ENCODE measurements around the gene ANKH.
"Not testable (repeated sequence)": the region's sequence is repeated elsewhere in the genome, so short reads cannot be mapped to it uniquely, and the experiment has no call there.

The ANKH gene

DNA sequence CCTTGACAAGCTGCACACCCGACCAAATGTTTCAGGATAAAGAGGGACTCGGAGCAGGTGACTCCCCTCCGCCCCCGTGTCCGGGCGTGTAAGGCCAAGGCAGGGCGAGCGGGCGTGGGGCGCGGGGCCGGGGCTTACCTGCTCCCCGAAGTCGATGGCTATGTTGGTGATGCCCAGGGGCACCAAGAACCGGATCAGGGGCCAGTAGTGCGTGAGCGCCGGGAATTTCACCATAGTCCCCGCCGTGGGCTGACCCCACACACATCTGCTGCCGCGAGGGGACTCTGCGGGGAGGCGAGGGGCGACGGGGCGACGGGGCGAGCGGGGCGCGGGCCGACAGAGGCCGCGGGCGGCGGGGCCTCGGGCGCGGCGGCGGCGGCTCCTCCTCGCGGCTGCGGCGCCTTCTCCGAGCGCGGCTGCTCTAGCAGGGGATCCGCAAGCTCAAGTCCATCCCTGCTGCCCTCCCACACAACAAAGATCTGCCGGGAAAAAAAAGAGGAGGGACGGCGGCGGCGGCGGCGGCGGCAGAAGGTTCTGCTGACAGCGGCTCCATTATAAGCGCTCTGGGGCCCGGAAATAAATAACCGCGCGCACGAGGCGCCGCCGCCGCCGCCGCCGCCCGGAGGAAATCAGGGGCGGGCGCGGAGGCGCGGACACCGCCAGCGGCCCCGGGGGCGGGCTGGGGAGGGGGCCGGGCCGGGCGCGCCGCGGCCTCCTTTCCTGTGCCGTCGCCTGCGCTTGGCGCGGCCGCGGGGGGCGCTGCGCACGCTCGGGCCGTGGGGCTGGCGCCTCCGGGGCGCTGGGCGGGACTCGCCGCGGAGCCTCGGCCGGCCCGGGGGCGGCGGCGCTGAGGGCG, at the start of gene ANKH:
Gene ANKH, minus strand, starts transcription at position 565 of the 856 bp plus-strand sequence. Its CDS starts 331 bp downstream, at position 234.
- DNase-seq: no peak

DNA sequence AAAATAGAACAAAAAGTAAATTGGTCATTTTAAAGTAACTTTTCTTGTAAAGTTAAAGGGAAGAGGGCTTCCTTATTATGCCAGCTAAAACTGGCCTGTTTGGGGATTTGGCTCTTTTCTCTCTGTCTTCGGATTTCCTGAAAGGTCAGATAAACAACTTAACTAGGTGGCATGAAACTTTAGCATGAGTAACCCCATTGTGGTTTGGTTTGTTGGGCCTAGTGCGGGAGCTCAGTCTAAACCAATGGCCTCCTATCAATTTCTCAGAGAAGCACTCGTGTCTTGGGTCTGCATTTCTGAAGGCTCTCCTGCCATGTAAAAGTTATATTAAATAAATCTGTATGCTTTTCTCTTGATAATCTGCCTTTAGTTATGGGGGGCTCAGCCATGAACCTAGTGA, 48.5 kb upstream of the ANKH start:
- no peak for DNase-seq

DNA sequence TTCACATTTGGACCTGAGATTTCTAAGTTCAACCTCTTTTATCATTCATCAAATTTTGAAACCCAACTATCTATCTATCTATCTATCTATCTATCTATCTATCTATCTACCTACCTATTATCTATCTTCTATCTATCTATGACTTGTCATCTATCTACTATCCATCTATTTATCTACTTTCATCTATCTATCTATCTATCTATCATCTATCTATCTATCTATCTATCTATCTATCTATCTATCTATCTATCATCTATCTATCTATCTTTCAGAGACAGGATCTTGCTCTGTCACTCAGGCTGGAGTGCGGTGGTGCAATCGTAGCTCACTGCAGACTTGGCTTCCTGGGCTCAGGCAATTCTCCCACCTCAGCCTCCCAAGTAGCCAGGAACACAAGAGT, 47.5 kb upstream of the ANKH start:
- DNase-seq: not testable (repeated sequence)

DNA sequence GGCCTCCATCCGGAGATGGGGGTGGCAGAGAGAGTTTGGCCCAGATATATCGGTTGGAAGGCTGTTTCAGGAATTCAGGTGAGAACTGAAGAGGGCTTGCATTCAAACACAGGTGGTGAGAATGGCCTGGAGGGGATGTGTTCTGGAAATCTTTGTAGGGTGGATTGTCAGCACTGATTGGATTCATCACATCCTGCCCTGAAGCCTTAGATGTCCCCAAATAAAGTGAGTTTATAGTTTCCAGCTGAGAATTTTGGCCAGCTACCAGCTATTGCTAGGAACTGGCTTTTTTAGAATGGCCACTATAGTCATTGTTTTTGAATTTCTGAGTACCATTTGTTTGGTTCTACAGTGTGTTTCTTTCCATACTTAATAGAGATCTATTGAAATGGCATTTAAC, 46.1 kb upstream of the ANKH start:
- no peak for DNase-seq

DNA sequence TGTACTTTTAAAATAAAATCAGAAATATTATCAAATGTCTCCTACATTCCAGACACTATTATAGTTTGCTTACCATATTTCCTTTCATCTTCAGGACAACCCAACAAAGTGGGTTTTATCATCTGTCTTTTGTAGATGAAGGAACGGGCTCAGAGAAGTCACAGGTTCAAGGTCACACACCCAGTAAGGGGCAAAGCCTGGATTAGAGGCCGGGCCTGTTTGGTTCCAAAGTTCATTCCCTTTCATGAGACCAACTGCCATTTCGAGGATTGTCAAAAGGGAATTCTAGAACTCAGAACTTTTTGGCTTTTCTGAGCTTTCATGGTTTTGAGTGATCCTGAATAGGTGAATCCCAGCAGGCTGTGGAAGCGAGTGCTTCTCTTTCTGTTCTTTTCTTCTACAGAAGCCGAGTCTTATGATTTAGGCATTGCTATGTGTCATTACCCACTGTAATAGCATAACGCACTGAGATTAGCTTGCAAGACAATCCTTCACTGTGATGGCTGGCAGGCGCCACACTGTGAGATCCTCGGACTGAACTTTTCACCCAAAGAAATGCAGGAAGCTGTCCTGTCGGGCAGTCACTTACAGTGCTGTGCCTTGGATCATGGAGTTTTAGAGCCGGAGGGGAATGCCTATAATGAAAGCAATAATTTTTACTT, 43.8 kb upstream of the ANKH start:
- DNase-seq: no peak

DNA sequence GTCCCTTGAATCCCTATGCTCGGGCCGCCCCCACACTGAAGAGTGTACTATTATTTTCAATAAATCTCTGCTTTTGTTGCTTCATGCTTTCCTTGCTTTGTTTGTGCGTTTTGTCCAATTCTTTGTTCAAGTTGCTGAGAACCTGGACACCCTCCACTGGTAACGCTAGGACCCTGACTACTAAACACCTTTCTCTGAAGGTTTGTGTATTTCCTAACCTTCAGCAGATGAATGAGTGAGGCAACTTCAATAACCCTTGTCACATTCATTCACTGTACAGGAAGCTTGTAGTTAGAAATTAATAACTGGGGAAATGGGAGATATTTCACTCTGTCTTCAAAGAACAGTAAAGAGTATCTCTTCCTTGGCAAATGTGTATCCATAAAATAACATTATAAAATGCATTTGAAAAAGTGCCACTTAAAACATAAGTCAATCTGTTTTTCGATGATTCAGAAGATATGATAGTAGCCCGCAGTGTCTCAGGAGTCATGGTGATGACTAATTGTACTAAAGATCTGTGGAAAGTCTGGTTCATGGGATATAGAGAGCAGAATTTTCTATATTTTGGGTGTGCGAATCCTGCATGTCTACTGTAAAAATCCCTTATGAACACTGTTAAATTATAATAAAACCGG, 43.2 kb upstream of the ANKH start:
- DNase-seq: no peak

DNA sequence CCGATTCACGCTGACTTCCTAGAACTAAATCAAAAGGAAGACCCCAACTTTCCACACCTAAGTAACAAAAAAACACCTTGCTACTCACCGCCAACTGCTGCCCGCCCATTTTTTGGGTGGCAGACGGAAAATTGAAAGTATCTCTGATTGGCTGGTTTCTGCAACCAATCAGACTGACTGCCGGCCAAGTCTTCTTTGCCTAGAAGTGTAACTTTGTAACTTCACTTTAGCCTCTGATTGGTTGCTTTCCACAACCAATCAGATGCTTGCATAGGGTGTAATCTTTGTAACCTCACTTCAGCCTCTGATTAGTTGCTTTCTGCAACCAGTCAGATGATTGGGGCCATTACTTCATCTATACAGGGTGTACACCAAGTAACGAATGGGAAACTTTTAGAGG, 42.6 kb upstream of the ANKH start:
- DNase-seq: no peak

DNA sequence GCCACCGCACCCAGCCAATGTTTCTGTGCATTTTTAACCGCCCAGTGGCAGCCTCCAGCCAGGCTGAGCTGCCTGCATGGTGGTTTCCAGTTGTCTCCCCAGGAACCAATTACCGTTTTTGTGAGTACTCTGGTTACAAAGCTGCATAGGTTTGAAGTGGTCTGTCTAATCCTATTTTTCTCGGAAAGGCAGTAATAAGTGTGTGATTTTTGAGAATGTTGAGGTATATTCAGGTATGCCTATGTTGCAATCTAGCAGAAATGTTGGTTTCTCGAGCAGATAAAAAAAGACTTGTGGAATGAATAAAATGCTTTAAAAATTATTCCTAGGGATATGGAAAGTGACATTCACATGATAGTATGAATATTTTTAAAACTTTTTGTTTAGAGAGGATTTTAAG, 41.5 kb upstream of the ANKH start:
- DNase-seq: no peak

DNA sequence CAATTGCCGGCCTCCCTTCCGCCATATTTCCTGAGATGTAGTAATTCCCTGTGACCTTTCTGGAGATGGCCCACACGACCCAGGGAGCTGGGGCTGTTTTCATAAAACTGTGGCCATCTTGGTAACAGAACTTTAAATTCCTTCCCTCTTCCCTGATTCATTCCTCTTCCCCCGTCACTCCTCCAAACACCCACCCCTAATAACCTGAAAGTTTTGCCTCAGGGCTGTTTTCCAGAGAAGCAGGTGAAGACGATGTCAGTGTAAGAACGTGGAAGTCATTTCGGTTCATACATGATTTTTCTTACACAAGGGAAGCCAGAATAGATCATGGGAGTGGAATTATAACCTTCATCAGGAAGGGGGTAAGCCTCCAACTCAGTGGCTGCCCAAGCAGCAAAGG, 40.6 kb upstream of the ANKH start:
- DNase-seq: no peak

DNA sequence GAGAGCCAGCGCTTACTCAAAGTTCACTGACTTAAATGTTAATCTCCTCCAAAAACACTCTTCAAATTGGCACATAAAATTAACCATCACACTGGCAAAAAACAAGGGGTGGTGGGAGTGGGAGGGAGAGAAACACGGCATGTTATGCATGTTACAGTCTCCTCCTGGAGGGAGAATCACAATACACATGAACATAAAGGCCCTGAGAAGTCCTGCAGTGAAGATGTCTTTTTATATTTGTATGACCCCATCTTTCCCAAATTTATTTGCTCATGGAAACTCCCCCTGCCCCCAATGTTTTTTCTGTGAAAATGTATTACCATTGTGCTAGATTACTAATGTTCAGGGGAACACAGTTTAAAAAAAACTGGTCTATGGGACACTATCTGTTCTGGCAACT, 37.8 kb upstream of the ANKH start:
- no peak for DNase-seq

DNA sequence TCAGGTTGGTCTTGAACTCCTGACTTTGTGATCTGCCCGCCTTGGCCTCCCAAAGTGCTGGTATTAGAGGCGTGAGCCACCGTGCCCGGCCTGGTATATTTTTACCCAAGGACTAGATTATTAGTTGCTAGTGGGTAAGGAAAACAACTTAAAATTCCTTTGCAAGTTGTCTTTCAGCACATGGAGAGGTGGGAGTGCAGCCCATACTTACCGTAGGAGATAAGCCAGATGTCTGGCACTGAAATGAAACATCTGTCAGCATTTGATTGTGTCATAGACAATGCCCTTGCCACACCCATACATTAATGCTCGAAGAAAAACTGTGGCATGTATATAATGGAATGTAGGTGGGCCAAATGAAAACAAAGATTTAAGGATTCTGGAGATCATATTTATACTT, 36.6 kb upstream of the ANKH start:
- no peak for DNase-seq

DNA sequence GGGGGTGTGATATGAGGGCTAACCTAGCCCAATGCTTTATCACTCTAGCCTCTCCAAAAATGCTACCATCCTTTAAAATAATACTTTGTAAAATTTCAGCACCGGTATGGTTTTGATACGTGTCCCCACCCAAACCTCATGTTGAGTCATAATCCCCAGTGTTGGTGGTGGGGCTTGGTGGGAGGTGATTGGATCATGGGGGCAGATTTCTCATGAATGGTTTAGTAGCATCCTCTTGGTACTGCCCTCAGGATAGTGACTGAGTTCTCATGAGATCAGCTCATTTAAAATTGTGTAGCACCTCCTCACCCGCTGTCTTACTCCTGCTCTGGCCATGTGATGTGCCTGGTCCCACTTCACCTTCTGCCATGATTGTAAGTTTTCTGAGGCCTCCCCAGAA, 35.0 kb upstream of the ANKH start:
- DNase-seq: no peak

DNA sequence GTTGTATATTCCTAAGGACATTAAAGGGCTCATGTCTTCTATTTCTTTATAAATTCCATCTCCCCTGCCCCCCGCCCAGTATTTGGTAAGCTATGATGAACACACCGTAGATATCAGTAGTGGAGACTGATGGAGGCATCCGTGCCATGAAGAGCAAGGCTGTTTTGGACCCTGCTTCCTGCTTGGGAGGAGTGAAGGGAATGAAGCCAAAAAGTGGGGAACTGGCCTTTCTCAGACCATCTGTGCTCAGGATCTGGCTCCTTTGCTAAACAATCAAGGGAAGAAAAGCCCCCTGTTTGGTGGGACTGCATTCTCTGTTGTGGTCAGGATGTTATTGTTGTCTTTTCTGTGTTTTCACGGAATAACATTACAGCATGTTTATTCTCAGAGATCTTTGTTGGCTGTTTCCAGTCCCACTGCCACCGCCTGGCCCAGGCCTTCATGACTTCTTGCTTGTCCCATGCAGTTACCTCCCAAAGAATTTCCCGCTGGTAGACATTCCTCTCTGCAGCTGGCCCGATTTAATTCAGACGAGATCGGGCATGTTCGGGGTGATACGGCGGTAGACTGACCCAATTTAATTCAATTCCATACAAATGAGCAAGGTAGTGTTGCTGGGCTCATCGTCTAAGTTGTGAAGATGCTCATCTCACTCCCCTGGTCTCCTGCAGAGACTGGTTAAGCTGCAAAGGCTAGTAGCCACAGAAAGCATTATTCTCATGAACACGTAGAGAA, 31.4 kb upstream of the ANKH start:
- peak; percentile 5 to 67 for DNase-seq

DNA sequence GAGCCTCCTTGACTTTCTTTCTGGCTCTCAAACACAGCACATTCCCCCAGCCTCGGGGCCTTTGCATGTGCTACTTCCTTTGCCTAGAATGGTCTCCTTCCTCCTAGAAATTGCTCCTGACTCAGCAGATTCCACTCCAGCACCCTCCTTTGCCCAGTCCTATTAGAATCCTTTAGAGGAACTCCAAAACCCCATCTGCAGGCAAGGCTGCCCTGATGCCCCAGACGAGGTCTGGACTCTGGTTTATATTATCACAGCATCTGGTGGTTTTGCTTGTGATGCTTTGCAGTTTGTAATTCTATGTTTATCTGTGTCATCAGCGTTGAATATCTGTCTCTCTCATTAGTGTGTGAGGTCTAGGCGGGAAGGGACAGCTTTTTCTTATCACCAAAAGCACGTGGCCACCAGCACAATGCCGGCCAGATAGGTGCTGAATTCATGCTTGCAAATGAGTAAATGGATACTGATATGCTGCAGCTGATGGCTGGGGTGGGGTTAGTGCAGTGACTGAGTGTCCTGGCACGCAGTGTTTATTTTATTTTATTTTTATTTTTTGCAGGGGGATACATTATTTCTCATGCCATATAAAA, 30.0 kb upstream of the ANKH start:
- no peak for DNase-seq

DNA sequence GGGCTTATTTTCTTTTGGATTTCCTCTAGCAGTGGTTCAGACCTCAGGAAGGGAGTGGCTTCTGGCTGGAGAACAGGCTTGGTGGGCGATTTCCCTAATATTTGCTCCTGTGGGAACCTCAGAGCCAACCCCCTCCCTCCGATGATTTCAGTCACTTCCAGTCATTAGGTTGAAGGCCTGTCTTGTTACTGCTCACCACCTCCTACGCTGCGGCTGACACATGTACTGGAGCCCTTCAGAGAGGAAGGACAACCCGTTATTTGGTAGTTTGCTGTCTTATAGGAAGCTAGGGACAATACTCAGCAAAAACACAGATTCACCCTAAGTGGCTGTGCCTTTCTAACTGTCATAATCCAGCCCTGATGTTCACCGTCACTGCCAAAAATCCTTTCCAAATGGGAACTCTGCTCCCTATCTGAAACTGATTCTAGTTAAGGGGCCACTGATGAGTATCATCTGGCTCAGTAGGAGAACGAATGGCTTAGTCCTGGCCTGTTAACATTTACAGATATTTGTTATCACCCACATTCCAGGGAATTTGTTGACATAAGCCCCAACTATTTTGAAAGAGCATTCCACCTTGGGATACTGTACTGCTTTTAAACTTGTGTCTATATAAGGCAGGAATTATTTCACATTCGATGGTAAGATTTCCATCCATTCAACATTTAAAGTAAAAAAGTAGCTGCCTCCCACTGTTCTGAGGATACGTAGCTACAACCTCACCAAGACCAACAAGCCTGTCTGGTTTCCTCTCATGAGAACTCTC, 29.3 kb upstream of the ANKH start:
- no peak for DNase-seq

DNA sequence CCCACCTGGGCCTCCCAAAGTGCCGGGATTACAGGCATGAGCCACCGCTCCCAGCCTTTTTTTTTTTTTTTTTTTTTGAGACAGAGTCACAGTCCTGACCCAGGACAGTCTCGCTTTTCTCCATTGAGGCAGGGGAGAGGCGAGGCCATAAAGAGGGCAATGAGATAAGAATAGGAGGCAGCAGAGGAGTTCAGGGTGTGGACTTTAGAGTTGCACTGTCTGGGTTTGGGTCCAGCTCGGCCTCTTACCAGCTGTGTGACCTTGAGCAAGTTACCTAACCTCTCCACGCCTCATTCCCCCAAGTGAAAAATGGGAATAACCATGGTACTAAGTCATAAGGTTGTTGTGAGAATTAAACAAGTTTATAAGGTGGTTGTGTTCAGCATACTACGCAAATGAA, 24.6 kb upstream of the ANKH start:
- DNase-seq: no peak

DNA sequence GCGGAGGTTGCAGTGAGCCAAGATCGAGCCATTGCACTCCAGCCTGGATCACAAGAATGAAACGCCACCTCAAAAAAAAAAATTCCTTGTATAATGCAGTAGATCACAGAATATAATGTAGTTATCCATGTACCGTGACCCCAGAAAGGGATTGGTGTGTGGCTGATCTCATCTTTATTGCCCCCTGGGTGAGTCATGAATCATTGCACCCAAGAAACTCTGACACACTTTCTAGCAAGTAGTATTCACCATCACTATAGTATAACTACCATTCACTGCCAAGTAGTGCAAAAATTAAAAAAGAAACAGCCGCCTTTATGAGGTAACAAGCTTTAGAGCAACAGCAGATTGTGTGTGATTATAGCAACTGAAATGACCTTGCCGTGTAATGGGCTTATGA, 23.7 kb upstream of the ANKH start:
- no peak for DNase-seq

DNA sequence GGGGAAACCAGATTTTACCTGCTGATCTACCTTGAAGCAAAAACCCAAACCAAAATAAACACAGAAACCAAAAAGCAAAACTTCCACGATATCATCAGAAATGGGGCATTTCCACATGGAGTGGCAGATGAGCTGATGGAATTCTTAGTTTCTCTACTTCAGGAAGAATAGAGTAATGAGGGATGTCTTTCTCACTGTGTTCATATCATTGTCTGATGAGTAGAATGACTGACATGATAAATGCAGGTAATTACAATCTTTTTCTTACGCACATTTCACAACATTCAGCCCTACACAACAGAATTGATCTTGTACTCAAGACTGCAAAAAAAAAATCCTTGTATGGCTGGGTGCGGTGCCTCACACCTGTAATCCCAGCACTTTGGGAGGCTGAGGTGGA, 23.2 kb upstream of the ANKH start:
- DNase-seq: no peak

DNA sequence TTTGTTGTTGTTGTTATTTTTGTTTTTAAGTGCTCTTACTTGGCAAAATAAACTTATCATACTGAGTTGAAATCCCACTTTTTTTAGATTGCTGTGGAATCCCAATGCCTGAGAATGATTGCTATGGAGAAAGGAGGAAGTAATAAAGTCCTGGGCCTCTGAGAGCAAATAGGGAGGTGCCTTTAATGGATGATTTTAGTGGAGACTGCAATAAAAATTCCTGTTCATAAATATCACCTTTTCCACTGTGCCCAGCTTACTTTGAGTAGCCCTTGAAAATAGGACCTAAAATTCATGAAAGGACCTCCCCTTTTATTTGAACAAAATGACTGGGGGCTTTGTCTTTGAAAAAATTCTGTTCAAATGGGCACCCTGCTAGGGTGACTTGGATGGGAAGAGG, 21.8 kb upstream of the ANKH start:
- DNase-seq: no peak

DNA sequence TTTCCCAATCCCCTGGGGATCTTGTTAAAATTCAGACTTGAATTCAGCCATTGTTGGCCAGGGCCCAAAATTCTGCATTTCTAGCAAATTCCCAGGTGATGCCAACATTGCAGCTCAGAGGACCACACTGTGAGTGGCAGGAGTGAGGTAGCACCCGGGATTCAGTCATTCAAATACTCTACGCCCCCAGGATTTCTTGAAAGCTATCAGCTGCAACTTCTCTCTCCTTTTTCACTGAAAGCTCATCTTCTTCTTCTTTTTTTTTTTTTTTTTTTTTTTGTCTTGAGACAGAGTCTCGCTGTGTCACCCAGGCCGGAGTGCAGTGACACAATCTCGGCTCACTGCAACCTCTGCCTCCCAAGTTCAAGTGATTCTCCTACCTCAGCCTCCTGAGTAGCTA, 19.3 kb upstream of the ANKH start:
- DNase-seq: no peak

DNA sequence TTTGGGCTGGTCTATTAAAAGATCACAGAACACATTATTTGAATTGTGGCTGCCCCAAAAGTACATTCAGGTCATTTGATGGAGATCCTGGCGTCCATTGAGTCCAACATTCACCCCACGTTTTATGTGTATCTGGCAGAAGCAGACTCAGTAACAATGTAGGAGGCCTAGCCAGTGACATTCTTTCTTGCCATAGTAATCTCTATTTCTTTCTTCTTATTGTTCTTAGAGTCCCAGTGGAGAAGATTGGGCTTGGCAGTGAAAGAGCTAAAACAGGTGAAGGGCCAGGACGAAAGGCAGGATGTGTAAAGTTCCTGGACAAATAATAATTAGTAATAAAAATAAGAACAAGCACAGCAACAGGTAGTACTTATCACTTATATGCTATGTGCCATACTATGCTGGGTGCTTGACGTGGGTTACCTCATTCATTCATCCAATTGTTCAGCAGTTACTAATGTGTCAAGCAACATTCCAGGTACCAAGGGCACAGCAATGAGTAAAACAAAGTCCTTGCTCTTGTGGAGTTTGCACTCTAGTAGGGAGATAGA, 12.6 kb upstream of the ANKH start:
- DNase-seq: no peak
